Kidney (tissue), 14 donors: ENCODE measurements around the gene ZNF609. TPM values are rescaled to one million over a fixed set of nuclear protein-coding genes. Genes with fewer than 3 reads are reported as not detected.

ENCODE experiments used
- DNase-seq, 5 donors: peaks; one replicate each; pipeline ENCODE4 v3.0.0-alpha.2; 2013 to 2020
- FAIRE-seq: peaks from 2 replicates; lab custom pipeline; 2012; peaks lifted over from hg19 to GRCh38; lab: Jason Lieb, UNC
- H3K27ac ChIP-seq, 2 donors: one replicate each; pipeline ENCODE4 v1.7.0; 2013; ENCODE audit warnings: low read depth in 2 of 2, low read length in 2 of 2, inconsistent platforms in 1 of 2
- H3K27me3 ChIP-seq: one replicate; pipeline ENCODE4 v1.7.1; 2013; ENCODE audit warnings: low read length, inconsistent platforms; ENCODE audit not compliant: control insufficient read depth, insufficient read depth
- H3K36me3 ChIP-seq, 3 donors: one replicate each; pipeline versions ENCODE4 v1.7.0 to v1.7.1; 2013; ENCODE audit warnings: low read length in 3 of 3, control low read depth in 1 of 3, inconsistent platforms in 1 of 3; ENCODE audit not compliant: insufficient read depth in 3 of 3, control insufficient read depth in 2 of 3
- H3K4me1 ChIP-seq, 3 donors: one replicate each; pipeline versions ENCODE4 v1.7.0 to v1.7.1; 2013; ENCODE audit warnings: low read length in 3 of 3, inconsistent platforms in 1 of 3, low read depth in 1 of 3; ENCODE audit not compliant: control insufficient read depth in 2 of 3, insufficient read depth in 2 of 3
- H3K4me3 ChIP-seq, 3 donors: one replicate each; pipeline versions ENCODE4 v1.7.0 to v1.8.1; 2013; ENCODE audit warnings: low read length in 3 of 3, control low read depth in 1 of 3, inconsistent platforms in 1 of 3
- H3K9ac ChIP-seq, 3 donors: one replicate each; pipeline versions ENCODE4 v1.7.0 to v1.7.1; 2013; ENCODE audit warnings: low read length in 3 of 3, control low read depth in 1 of 3, inconsistent platforms in 1 of 3
- H3K9me3 ChIP-seq, 3 donors: one replicate each; pipeline versions ENCODE4 v1.7.0 to v1.7.1; 2013; ENCODE audit warnings: low read length in 3 of 3, control low read depth in 1 of 3, inconsistent platforms in 1 of 3; ENCODE audit not compliant: control insufficient read depth in 2 of 3, insufficient read depth in 1 of 3
- CTCF ChIP-seq: IDR thresholded peaks from 3 replicates; pipeline ENCODE4 v1.5.1; 2012; ENCODE audit warnings: mild to moderate bottlenecking, moderate library complexity, borderline replicate concordance; ENCODE audit not compliant: insufficient read depth; ENCODE audit errors: extremely low read depth
- intact Hi-C: fragments of 100-400 bp; cut with DNase I; formaldehyde crosslinking; loops from one replicate; pipeline ENCODE4 v1.11.1; 2022
- polyA plus RNA-seq: library from polyadenylated mRNA; stranded (reverse); fragments of 350-450 nt; fragmentation: Illumina TruSeq; extraction: RNeasy Lipid Tissue Mini Kit (QIAGEN cat#74804); gene quantifications from one replicate; pipeline ENCODE4 v1.2.3, GENCODE V29; 2014; ENCODE audit warnings: low read depth, low replicate concordance; ENCODE audit not compliant: insufficient read depth
- total RNA-seq: library from RNA; stranded (reverse); fragmentation: NEBNext Ultra II Directional; extraction: Animal tissue kit (Norgen Biotek cat#: 25700); gene quantifications from one replicate; pipeline ENCODE4 v1.2.1, GENCODE V29; 2021
- donor health status: control.
- donor health status: control.
- donor health status: control.
- donor health status: control.
- donor health status: control.
- donor health status: DM: yes; HTN: yes; CAD: no.
- donor health status: Normal renal cell carcinoma (clear cell type).

The ZNF609 gene
- total and polyA plus RNA-seq, 2 donors from 2014 or later: 3.1 to 37.2 TPM

GRCh38 chr15:64461721-64462162 lies 1.4 kb downstream of the ZNF609 start:
- no peak for TF ChIP-seq CTCF
- Histone ChIP-seq H3K27ac (peak overlapping the region; percentile 57 to 65), H3K9me3 (no peaks in the 10 kb centered on the region), H3K9ac (peak overlapping the region in 2 of 3 donors; percentile 52 to 63), H3K36me3 (no peaks in the 10 kb centered on the region), H3K4me1 (peaks cover 2 to 23% (median 15%) of the 10 kb centered on the region in 3 donors), H3K4me3 (peak overlapping the region; percentile 70 to 94 (median 78)), H3K27me3 (no peaks in the 10 kb centered on the region)
- peak in 2 of 5 donors; percentile 35 to 47 for DNase-seq
- intact Hi-C loops: no loop called here
- FAIRE-seq: no peak

- peak overlapping the region in 1 of 3 donors; percentile 0 for H3K9ac ChIP-seq
- intact Hi-C loops: no loop called here
- FAIRE-seq: no peak
These were observed 2.1 kb downstream of the ZNF609 start for GRCh38 chr15:64462492-64462891.

GRCh38 chr15:64464276-64465005 lies 4.1 kb downstream of the ZNF609 start:
- no peak for DNase-seq
- Histone ChIP-seq H3K4me3 (no peak overlapping the region), H3K27ac (no peak overlapping the region), H3K4me1 (peaks cover 2 to 25% (median 16%) of the 10 kb centered on the region in 3 donors), H3K9me3 (no peaks in the 10 kb centered on the region), H3K9ac (no peak overlapping the region), H3K27me3 (no peaks in the 10 kb centered on the region), H3K36me3 (no peaks in the 10 kb centered on the region)
- no peak for FAIRE-seq
- TF ChIP-seq CTCF: no peak
- intact Hi-C loops: no loop called here

More at GRCh38 chr15:64462492-64462891, 2.1 kb downstream of the ZNF609 start:
- Histone ChIP-seq H3K4me3 (no peak overlapping the region), H3K9me3 (no peaks in the 10 kb centered on the region), H3K36me3 (no peaks in the 10 kb centered on the region), H3K27me3 (no peaks in the 10 kb centered on the region), H3K27ac (no peak overlapping the region), H3K4me1 (peaks cover 2 to 25% (median 16%) of the 10 kb centered on the region in 3 donors)
- no peak for DNase-seq
- TF ChIP-seq CTCF: no peak
